ENCODE measurements around the gene ARHGAP28.

ARHGAP28 gene

GRCh38 chr18:6711467-6711866, 18.0 kb upstream of the ARHGAP28 start:
- Histone ChIP-seq H3K27me3 (ENCODE audit: insufficient read depth, poor library complexity, severe bottlenecking) (no peaks in the 10 kb centered on the region), H3K27ac (replicated peaks) (no peak overlapping the region), H3K4me3 (replicated peaks; ENCODE audit: insufficient read depth, low read length) (no peak overlapping the region)
- no peak for DNase-seq (ENCODE audit: low read depth in 1 of 2, low spot score in 1 of 2)
- TF ChIP-seq, protein P1, sequence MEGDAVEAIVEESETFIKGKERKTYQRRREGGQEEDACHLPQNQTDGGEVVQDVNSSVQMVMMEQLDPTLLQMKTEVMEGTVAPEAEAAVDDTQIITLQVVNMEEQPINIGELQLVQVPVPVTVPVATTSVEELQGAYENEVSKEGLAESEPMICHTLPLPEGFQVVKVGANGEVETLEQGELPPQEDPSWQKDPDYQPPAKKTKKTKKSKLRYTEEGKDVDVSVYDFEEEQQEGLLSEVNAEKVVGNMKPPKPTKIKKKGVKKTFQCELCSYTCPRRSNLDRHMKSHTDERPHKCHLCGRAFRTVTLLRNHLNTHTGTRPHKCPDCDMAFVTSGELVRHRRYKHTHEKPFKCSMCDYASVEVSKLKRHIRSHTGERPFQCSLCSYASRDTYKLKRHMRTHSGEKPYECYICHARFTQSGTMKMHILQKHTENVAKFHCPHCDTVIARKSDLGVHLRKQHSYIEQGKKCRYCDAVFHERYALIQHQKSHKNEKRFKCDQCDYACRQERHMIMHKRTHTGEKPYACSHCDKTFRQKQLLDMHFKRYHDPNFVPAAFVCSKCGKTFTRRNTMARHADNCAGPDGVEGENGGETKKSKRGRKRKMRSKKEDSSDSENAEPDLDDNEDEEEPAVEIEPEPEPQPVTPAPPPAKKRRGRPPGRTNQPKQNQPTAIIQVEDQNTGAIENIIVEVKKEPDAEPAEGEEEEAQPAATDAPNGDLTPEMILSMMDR (IDR thresholded peaks at IDR 0.05; ENCODE audit: insufficient read depth, low read length), result no peak
- TF ChIP-seq REST (IDR thresholded peaks at IDR 0.05; ENCODE audit: insufficient replicate concordance, low read depth) (no peak), POLR2AphosphoS5 (IDR thresholded peaks at IDR 0.05; ENCODE audit: low read depth) (no peak), SPI1 (IDR thresholded peaks at IDR 0.05; ENCODE audit: borderline replicate concordance, low read depth) (no peak), GABPA (IDR thresholded peaks at IDR 0.05; ENCODE audit: low read depth) (no peak)

DNA sequence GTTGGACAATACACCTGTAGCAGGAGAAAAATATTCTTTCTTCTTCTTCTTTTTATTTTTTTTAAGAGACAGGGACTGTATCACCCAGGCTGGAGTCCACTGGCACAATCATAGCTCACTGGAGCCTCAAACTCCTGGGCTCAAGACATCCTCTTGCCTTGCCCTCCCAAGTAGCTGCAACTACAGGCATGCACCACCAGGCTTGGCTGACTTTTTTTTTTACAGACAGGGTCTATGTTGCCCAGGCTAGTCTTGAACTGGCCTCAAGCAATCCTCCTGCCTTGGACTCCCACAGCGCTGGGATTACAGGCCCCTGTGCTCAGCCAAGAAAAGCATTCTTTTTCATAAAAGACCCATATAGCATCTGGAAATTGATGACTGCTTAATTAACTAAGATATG, 17.1 kb upstream of the ARHGAP28 start:
- H3K27me3 ChIP-seq (ENCODE audit: insufficient read depth, poor library complexity, severe bottlenecking), result no peaks in the 10 kb centered on the region
- no peak overlapping the region for H3K27ac ChIP-seq (replicated peaks)
- no peak for DNase-seq (ENCODE audit: low read depth in 1 of 2, low spot score in 1 of 2)
- H3K4me3 ChIP-seq (replicated peaks; ENCODE audit: insufficient read depth, low read length), result no peak overlapping the region
- no peak for TF ChIP-seq SPI1 (IDR thresholded peaks at IDR 0.05; ENCODE audit: borderline replicate concordance, low read depth)

DNA sequence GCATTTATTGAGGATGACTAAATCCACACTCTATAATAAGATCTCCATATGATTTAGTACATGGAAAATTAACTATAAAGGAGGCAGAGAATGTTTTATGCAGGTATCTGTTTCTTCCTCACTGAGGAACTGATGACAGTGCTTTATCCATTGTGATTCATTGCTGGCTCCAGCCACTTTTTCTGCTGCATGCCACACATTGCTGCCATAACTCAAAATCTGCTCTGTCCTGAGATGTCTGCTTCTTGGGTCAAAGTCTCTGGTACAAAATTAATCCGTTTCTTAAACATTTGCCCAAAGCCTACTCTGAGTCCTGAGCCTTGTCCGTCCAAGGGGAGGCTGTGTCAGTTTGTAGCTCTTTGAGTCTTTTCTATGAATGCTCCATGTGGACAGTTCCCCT, 15.5 kb upstream of the ARHGAP28 start:
- no peak overlapping the region for H3K27ac ChIP-seq (replicated peaks)
- no peak for DNase-seq (ENCODE audit: low read depth in 1 of 2, low spot score in 1 of 2)
- H3K4me3 ChIP-seq (replicated peaks; ENCODE audit: insufficient read depth, low read length), result no peak overlapping the region
- H3K27me3 ChIP-seq (ENCODE audit: insufficient read depth, poor library complexity, severe bottlenecking), result no peaks in the 10 kb centered on the region
- TF ChIP-seq SPI1 (IDR thresholded peaks at IDR 0.05; ENCODE audit: borderline replicate concordance, low read depth), result no peak
- TF ChIP-seq GABPA (IDR thresholded peaks at IDR 0.05; ENCODE audit: low read depth), result no peak
- TF ChIP-seq REST (IDR thresholded peaks at IDR 0.05; ENCODE audit: insufficient replicate concordance, low read depth), result no peak
- TF ChIP-seq, protein P1 (IDR thresholded peaks at IDR 0.05; ENCODE audit: insufficient read depth, low read length), result no peak
- no peak for TF ChIP-seq POLR2AphosphoS5 (IDR thresholded peaks at IDR 0.05; ENCODE audit: low read depth)

GRCh38 chr18:6718267-6718666, 11.2 kb upstream of the ARHGAP28 start:
- TF ChIP-seq, protein P1 (IDR thresholded peaks at IDR 0.05; ENCODE audit: insufficient read depth, low read length), result no peak
- TF ChIP-seq POLR2AphosphoS5 (IDR thresholded peaks at IDR 0.05; ENCODE audit: low read depth), result no peak
- TF ChIP-seq GABPA (IDR thresholded peaks at IDR 0.05; ENCODE audit: low read depth), result no peak
- TF ChIP-seq REST (IDR thresholded peaks at IDR 0.05; ENCODE audit: insufficient replicate concordance, low read depth), result no peak
- no peak for TF ChIP-seq SPI1 (IDR thresholded peaks at IDR 0.05; ENCODE audit: borderline replicate concordance, low read depth)
- no peak overlapping the region for H3K27ac ChIP-seq (replicated peaks)
- no peak overlapping the region for H3K4me3 ChIP-seq (replicated peaks; ENCODE audit: insufficient read depth, low read length)
- no peak for DNase-seq (ENCODE audit: low read depth in 1 of 2, low spot score in 1 of 2)
- peaks cover 2% of the 10 kb centered on the region for H3K27me3 ChIP-seq (ENCODE audit: insufficient read depth, poor library complexity, severe bottlenecking)
